NCI-H446 (cell line): ENCODE data around the gene LRRTM4.
A peak's percentile ranks its signal among the peaks of the same experiment; 100 is the strongest.

Experiments used
- DNase-seq, 2 experiments: peaks; one replicate each; lab custom pipeline; 2025; lab: John Stamatoyannopoulos, UW

LRRTM4 gene

DNA sequence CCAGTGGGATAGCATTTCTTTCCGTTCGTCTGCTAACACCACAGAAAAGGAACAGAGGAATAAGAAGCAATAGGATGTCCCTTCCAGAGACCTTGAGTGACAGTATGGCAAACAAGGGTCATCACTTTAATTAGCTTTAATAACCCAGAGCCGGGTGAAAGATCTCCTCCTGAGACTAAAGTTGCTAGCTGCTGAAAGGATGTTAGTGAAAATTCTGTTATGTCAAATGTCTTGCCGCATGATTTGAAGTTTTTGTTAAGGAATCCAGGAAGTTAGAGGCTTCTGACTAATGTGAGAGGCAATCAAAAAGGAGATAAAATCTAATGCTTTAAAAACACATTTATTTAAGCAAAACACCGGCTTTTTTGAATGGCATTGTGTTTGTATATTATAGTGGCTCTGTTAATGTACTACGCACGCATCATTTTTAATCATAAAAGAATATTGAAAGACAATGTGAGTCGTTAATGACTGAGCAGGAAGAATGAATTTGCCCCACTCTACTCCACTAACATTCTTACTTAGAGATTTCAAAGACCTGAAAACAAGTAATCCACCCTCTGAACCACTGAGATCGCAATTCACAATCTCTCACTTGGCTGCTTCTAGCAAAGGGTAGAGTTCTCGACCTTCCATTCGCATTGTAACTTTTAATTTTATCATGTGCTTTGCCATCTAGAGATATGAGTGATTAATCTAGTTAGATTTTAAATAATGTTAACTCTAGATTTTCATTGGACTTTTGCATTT, 536.6 kb downstream of the LRRTM4 start:
- DNase-seq = no peak

GRCh38 chr2:76984359-76984758, 537.8 kb downstream of the LRRTM4 start:
- DNase-seq = no peak

GRCh38 chr2:76980067-76980787, 541.9 kb downstream of the LRRTM4 start:
- no peak for DNase-seq

DNA sequence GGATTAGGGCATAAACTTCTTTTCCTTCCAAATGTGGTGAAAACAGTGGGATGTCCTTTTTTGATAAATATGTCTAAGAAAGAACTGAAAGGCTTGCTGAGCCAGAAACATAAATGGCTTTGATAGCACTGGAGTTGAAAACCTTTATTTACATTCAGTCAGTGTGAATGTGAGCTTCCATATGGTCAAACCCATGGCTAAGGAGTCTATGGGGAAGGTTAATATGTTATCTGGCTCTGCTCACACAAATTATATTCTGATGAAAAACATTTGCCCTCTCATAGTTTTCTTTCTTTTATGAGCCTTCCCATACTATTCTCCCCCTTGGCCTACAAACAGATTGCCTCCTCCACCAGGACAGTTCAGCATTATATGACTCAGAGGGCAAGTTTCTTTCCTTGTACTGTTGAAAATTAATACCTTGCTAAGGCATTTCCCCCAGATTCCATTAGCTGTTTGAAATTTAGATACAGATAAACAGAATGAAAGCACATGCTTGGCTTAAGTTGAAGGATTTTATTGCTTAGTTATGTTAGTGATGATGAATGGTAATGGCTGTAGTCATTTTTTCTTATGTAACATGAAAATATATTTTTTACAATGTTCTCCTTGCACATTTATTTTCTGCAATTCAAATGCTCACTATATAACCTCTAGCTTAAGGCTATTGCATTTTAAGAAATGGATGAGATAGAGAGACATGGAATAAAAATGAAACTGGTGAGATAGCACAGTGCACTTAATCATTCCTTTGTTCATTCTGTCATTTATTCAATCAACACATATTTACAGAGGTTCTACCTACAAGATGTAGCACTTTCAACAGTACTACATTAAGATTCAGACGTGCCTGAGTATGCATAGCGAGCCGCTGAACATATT, 544.1 kb downstream of the LRRTM4 start:
- no peak for DNase-seq

DNA sequence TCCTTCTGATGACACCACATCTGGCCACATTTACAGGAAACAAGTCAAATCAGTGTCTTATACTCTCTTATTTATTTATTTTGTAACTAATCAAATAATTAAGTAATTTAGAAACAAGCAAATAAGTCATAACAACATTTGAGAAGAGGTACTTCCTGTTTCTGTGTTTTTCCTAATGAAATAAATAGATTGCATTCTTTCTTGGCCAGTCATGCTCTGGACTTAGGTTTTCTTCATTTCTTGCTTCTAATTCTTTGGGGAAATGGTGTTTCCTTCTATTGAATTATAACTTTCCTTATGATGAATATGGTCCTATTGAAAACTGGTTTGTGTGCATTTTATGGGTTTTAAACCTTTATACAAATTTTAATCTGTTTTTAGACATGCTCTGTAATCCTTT, 546.4 kb downstream of the LRRTM4 start:
- no peak for DNase-seq

DNA sequence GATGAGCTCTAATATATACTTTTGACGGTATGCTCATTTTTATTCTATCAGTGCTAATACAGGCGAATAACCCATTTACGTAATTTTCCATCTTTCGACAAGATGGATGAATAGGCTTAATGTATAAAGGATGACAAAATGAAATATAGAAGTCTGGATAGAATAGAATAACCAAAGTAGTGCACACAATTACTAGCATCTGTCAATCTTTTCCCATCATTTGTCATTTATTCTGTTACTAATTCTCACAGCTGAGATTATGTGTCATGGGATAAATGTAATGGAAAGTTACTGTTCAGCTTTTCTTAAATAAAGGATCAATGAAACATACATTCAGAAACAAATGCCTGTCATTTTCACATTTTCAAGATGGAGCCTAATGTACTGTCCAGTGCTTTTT, 548.6 kb downstream of the LRRTM4 start:
- DNase-seq = no peak

- DNase-seq = no peak
Observed at GRCh38 chr2:76965772-76966171, 556.4 kb downstream of the LRRTM4 start.

GRCh38 chr2:76958749-76959148, 563.4 kb downstream of the LRRTM4 start:
- DNase-seq = no peak

- peak in 1 of 2 experiments; percentile 44 for DNase-seq
Observed at GRCh38 chr2:76953733-76954347, 568.3 kb downstream of the LRRTM4 start.

DNA sequence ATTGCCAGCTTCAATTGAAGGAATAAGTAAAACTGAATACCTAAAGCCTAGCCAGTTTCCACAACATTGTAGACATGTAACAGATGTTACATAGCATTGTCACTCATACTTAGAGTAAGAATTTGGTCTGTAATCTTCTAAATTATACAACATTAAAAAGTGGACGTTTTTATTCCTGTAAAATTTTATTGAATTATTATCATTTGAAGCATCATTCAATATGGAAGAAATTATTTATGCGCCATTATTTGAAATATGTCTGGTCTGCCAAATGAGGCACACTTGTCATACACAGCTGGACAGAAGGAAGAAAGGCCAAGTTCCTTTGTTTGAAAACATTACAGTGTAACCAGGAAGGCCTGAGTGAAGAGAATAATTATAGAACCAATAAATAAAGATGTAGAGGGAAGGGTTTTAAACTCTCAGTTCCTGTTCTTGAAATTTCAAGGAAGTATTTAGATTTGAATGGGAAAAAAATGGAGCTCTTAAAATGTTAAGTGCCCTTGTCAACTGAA, 575.5 kb downstream of the LRRTM4 start:
- DNase-seq = no peak

GRCh38 chr2:76940559-76940958, 581.6 kb downstream of the LRRTM4 start:
- no peak for DNase-seq

- no peak for DNase-seq
Observed at GRCh38 chr2:76938153-76938552, 584.0 kb downstream of the LRRTM4 start.

GRCh38 chr2:76932550-76932949, 589.6 kb downstream of the LRRTM4 start:
- no peak for DNase-seq

- no peak for DNase-seq
Observed at GRCh38 chr2:76930056-76930744, 592.0 kb downstream of the LRRTM4 start.

GRCh38 chr2:76928026-76928425, 594.1 kb downstream of the LRRTM4 start:
- no peak for DNase-seq

DNA sequence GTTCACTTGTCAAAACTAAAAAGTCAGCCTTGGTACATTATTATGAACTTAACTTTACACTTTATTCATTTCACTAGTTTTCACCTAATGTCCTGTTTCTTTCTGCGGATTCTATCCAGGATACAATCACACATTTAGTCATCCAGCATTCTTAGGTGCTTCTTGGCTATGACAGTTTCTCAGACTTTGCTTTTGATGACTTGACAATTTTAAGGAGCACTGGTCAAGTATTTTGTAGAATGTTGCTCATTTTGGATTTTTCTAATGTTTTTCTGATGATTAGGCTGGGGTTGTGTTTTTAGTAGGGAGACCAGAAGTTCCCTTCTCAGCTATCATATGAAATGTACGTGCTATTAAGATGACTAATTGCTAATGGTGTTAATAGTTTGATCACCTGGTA, 601.2 kb downstream of the LRRTM4 start:
- no peak for DNase-seq

DNA sequence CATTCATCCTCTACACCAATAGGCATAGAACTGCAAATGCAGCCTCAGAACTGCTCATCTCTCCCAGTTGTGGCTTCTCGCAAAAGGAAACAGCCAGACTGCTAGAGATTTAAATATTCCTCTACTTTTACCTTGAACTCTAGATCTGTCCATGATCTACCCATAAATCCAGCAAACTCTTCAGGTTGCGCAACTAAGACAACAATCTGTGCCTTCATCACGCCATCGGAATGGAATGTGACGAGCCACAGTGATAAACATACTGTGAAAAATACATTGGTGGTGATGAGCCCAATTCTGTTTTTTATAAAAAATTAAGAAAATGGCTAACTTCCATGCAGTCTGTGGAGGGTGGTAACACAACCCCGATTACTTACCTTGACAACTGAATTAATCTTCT, 626.7 kb downstream of the LRRTM4 start:
- no peak for DNase-seq

DNA sequence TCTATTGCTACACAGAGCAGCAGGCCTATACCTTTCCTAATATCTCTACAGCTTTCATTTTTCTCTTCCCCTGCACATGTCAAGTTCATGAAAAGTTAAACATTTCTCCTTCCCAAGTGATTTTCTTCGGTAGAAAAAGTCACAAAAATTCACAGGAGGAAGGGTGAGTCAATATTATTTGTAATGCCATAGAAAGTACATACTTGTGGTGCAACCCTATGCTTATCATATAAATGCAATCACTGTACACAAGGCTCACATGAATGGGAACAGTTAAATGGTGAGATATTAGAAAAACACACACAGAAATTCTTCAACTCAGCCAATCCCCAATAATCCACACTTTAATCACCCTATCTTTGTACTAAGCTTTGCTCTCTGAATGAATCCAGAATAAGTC, 651.6 kb downstream of the LRRTM4 start:
- DNase-seq = no peak

DNA sequence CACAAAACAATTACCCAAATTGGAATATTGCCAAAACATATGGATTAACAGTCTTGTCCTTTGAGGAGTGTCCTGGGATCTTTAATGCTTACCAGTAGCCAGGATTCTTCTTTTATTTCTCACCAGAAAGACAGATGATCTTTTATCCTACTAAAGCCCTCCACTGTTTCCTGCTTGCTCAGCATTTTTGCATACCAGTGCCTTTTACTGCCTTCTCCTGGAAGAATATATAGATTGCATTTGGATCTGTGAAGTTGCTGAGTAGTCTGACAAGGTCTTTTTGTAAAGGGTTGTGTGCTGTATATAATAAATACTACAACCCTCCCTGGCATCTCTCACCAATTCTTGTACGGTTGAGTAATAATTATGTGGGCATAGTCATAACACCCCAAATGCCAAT, 652.2 kb downstream of the LRRTM4 start:
- no peak for DNase-seq

DNA sequence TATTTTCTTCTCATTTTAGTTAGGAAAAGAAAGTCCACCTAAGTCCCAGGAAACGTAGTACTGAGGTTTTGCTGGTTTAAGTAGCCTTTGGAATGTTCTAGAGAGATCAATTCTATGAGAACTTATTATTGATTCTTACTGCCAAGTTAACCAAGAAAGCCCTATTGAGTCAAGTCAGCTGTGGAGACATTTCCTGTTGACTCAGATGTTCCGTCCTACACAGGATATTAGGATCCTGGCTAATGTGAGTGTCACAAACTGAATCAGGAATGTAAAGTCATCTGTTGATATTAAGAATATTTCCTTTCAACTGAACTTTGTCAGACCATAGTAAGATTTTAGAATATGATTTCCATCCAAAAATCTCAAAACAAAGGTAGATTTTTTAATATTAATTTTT, 654.3 kb downstream of the LRRTM4 start:
- no peak for DNase-seq

- no peak for DNase-seq
Observed at GRCh38 chr2:76866464-76866863, 655.7 kb downstream of the LRRTM4 start.
